ENCODE data around the gene ABCC2.

DNA sequence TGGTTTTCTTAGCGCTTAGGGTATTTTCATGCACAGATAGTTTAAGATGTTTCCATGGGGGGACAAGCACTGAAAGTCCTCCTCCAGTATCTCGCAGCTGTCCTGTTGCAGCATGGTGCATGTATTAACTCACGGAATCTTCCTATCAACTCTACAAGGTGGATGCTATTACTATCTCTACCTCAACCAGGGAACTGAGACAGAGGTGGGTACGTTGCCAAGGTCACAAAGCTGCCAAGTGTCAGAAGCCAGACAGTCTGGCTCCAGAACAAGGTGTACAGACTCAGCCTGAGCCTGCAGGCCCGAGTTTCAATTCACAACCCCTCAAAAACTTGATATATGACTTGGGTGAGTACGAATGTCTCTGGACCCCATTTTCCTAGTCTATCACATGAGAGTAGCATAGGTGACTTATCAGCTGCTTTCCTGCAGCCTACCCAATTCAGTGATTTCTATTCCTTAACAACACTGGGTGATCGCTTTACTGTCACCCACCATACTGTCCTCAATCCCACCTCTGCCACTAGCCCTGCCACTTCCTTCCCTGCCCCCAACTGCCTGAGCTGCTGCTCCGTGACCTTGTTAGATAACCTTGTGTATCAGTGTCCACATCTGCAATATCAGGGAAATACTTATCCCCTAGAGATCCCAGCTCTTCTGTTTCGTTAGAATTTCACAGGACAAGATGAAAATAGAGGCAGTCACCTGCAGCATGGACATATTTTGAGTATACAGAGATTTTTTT, 92.1 kb downstream of the ABCC2 start:
- TF ChIP-seq, protein P1, sequence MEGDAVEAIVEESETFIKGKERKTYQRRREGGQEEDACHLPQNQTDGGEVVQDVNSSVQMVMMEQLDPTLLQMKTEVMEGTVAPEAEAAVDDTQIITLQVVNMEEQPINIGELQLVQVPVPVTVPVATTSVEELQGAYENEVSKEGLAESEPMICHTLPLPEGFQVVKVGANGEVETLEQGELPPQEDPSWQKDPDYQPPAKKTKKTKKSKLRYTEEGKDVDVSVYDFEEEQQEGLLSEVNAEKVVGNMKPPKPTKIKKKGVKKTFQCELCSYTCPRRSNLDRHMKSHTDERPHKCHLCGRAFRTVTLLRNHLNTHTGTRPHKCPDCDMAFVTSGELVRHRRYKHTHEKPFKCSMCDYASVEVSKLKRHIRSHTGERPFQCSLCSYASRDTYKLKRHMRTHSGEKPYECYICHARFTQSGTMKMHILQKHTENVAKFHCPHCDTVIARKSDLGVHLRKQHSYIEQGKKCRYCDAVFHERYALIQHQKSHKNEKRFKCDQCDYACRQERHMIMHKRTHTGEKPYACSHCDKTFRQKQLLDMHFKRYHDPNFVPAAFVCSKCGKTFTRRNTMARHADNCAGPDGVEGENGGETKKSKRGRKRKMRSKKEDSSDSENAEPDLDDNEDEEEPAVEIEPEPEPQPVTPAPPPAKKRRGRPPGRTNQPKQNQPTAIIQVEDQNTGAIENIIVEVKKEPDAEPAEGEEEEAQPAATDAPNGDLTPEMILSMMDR (optimal IDR thresholded peaks at IDR 0.05 in 1 of 3, IDR thresholded peaks at IDR 0.05 in 1 of 3, conservative IDR thresholded peaks at IDR 0.05 in 1 of 3; ENCODE audit: extremely low read depth in 1 of 3, insufficient read depth in 2 of 3, low read length in 3 of 3): no peak
- TF ChIP-seq EZH2 (IDR thresholded peaks at IDR 0.05; ENCODE audit: low read length): no peak

Measured in keratinocyte (primary cell).